Articular chondrocyte of knee joint (primary cell): ENCODE measurements around the gene MUL1. TPM values are rescaled to one million over a fixed set of nuclear protein-coding genes. Genes with fewer than 3 reads are reported as not detected.

Experiments
- total RNA-seq: library from RNA; depleted of rRNA; stranded (reverse); fragments of >200 nt; gene quantifications from 2 replicates; pipeline ENCODE4 v1.2.3, GENCODE V29; 2012

MUL1 gene
- total RNA-seq = 29.8 and 35.8 TPM in 2 replicates

DNA sequence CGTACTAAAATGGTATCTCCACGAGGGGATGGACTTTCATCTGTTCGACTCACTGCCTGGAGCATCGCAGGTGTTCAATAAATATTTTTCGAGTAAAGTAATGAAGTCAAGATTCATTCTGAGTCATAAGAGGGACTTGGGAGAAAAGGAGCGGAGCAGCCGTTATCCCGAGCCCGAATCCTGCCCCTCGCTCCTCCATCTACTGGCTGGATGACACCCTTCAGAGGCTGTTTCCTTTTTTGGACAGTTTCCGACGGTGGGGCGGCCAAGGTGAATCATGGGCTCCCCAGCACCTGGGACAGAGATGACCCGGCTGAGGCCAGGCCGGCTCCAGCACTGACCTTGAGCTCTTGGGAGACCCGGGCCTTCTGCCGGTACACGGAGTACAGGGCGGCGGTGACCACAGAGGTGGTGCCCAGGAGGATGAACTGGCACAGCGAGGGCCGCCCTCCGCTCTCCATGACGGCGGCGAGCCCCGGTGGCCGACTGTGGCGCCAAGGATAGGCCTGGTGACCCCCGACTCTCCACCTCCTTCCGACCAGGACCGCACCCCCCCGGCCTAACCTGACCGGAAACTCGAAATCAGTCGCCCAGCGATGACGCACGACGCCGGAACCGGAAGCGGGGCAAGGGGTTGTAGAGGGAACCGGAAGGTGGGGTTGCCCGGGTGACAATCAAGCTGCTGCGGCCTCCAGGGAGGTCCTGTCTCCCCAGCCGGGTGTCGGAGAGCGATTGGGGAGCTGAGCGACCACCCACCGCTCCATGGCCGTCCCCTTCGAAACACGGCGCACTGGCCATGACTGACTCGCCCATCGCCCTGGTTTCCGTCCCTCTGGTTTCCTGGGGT lies at the start of gene MUL1:
MUL1 (minus strand) TSS at position 588 of the 847 bp plus-strand sequence; CDS start at position 461, 127 bp downstream.

DNA sequence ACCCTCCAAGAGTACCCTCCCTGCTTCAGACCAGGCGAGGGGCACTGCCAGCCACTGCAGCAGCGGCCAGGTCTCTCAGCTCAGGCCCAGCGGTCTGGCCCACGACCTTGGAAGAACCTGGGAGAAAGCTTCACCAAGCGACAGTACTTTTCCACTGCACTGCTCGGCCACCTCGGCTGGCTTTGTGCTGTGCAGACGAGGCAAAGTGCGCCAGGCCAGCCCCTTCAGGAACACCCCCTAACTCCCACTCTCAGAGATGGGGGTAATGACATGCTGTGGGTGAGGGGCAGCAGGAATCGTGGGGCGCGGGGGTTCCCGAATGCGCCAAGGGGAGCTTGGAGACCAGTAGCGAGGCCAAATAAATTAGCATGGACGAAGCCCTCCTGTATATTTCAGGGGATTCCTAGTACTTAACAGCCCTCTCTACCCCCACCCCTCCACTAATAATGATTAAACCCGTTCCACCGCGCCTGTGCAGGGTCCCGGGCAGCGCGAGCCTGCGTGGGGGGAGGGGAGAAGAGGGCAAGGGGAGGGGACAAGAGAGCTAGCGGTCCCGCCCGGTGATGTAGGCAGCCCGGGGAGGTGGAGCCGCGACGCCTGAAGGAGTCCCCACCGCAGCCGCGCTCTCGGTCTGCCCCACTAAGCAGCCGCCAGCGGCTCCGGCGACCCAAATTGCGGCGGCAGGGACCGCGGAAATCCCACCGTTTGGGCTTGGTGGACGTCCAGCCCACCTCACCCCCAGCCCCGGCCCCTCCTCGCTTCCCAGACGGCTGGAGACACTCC lies 44.2 kb upstream of the MUL1 start, which contains the start of gene FAM43B:
FAM43B (plus strand) TSS at position 629 of the 783 bp plus-strand sequence. CDS start 401 bp downstream, outside the sequence.

DNA sequence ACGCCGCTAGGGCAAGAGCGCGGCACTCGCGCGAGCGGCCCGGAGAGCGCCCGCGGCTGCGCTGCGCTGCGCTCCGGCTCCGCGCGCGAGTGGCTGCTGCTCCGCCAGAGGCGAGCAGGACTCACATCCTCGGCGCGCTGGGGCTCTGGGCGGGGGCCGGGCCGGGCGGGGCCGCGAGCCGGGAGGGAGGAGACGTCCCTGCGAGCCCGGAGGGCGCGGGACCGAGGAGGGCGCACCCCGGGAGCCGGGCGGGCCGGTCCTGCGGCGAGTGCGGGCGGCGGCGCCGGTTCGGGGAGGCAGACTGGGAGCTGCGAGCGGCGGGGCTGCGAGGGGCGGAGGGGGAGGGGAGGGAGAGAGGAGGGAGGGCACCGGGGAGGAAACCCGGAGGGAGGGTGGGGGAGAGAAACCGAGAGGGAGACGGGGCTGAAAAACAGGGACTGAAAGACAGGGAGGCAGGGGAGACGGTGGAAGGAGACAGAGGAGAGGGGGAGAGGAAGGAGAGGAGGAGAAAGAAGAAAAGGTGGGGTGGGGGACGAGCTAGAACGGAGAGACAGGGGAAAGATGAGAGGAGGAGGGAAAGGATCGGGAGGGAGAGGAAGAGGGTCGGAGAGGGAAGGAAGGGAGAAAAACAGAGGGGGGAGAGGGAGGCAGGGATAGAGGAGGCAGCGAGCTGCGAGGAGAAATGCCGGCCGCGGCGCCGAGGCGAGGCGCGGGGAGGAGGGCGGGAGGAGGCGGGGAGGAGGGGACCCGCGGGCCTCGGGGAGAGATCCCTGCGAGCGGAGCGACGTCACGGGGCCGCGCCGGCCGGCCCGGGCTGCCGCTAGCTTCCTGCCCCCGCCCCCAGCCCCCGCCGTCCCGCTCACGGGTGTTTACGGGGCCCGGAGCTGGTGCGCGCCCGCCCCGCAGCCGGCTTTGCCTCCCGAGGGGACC lies 22.2 kb downstream of the MUL1 start, which contains the start of gene CAMK2N1:
CAMK2N1 (minus strand) TSS at position 684 of the 930 bp plus-strand sequence. CDS start 831 bp downstream, outside the sequence.

Other genes starting within 250 kb of the MUL1 start
- gene VWA5B1, start 217.3 kb downstream of the MUL1 start, total RNA-seq = not detected in 2 replicates
- gene CAMK2N1, start 21.9 kb downstream of the MUL1 start, total RNA-seq = 0.65 and 2.1 TPM in 2 replicates
- 3.1 and 3.3 TPM in 2 replicates for gene FAM43B, start 44.4 kb upstream of the MUL1 start, total RNA-seq
- 10.1 and 15.0 TPM in 2 replicates for gene CDA, start 80.9 kb upstream of the MUL1 start, total RNA-seq
- gene PINK1, start 125.3 kb upstream of the MUL1 start, total RNA-seq = 80.2 and 88.5 TPM in 2 replicates
- 246 and 271 TPM in 2 replicates for gene DDOST, start 153.2 kb upstream of the MUL1 start, total RNA-seq
- gene KIF17, start 209.9 kb upstream of the MUL1 start, total RNA-seq = 0.26 and 0.43 TPM in 2 replicates
- gene SH2D5, start 224.6 kb upstream of the MUL1 start, total RNA-seq = 2.2 and 3.0 TPM in 2 replicates